Fibroblast of lung (primary cell): ENCODE data around the gene FSD1.

Experiments used
- CTCF ChIP-seq, 2 donors: IDR thresholded peaks in 1 of 2; conservative IDR thresholded peaks in 1 of 2; 1 replicate in 1 of 2; 2 replicates in 1 of 2; pipeline ENCODE4 v1.5.1; 2011 to 2012; ENCODE audit warnings: low read length in 2 of 2, control low read depth in 1 of 2, inconsistent platforms in 1 of 2, low read depth in 1 of 2, mild to moderate bottlenecking in 1 of 2
- EZH2 ChIP-seq: IDR thresholded peaks from 2 replicates; pipeline ENCODE4 v1.5.1; 2012; ENCODE audit warnings: low read length, control low read depth, mild to moderate bottlenecking; ENCODE audit errors: missing control alignments

- TF ChIP-seq CTCF (conservative IDR thresholded peaks at IDR 0.05 in 1 of 2, IDR thresholded peaks at IDR 0.05 in 1 of 2; ENCODE audit: low read depth in 1 of 2, low read length in 2 of 2) (no peak), EZH2 (no peak)
Measured at GRCh38 chr19:4343370-4344307, 39.2 kb downstream of the FSD1 start, which contains the start of gene MPND.
